DLD1 (cell line): ENCODE data around the gene UXS1.
"Not testable (repeated sequence)": the region's sequence is repeated elsewhere in the genome, so short reads cannot be mapped to it uniquely, and the experiment has no call there.

Source experiments
- in situ Hi-C: cut with HindIII; loops from 2 replicates; pipeline ENCODE4 v1.10.0; 2017; ENCODE audit warnings: low sequenced_read_pairs

The UXS1 gene

GRCh38 chr2:106193977-106194778, at the start of gene UXS1:
Gene UXS1, minus strand, starts transcription at chr2:106194301. Its CDS starts 60 bp downstream, at chr2:106194241.
- in situ Hi-C loops: no loop called here

GRCh38 chr2:106239491-106239890, 45.4 kb upstream of the UXS1 start:
- in situ Hi-C loops: not testable (repeated sequence)

GRCh38 chr2:106235392-106235791, 41.3 kb upstream of the UXS1 start:
- in situ Hi-C loops: not testable (repeated sequence)

GRCh38 chr2:106233350-106233706, 39.2 kb upstream of the UXS1 start:
- in situ Hi-C loops: no loop called here

GRCh38 chr2:106232638-106233349, 38.7 kb upstream of the UXS1 start:
- in situ Hi-C loops: no loop called here

GRCh38 chr2:106223347-106223746, 29.2 kb upstream of the UXS1 start:
- in situ Hi-C loops: no loop called here

- in situ Hi-C loops: not testable (repeated sequence)
Observed at GRCh38 chr2:106222057-106222456, 28.0 kb upstream of the UXS1 start.

GRCh38 chr2:106219813-106220212, 25.7 kb upstream of the UXS1 start:
- in situ Hi-C loops: no loop called here

GRCh38 chr2:106219157-106219556, 25.1 kb upstream of the UXS1 start:
- in situ Hi-C loops: not testable (repeated sequence)

- in situ Hi-C loops: no loop called here
Observed at GRCh38 chr2:106208874-106209273, 14.8 kb upstream of the UXS1 start.

- in situ Hi-C loops: no loop called here
Observed at GRCh38 chr2:106208399-106208798, 14.3 kb upstream of the UXS1 start.

GRCh38 chr2:106207246-106207645, 13.1 kb upstream of the UXS1 start:
- in situ Hi-C loops: no loop called here

- in situ Hi-C loops: no loop called here
Observed at GRCh38 chr2:106205488-106205887, 11.4 kb upstream of the UXS1 start.

- in situ Hi-C loops: not testable (repeated sequence)
Observed at GRCh38 chr2:106204551-106204950, 10.4 kb upstream of the UXS1 start.

- in situ Hi-C loops: no loop called here
Observed at GRCh38 chr2:106201661-106202060, 7.6 kb upstream of the UXS1 start.

- in situ Hi-C loops: no loop called here
Observed at GRCh38 chr2:106197878-106198277, 3.8 kb upstream of the UXS1 start.

GRCh38 chr2:106195981-106196380, 1.9 kb upstream of the UXS1 start:
- in situ Hi-C loops: no loop called here

- in situ Hi-C loops: no loop called here
Observed at GRCh38 chr2:106195456-106195855, 1.4 kb upstream of the UXS1 start.

- in situ Hi-C loops: no loop called here
Observed at GRCh38 chr2:106193690-106193976, 468 bp downstream of the UXS1 start.

GRCh38 chr2:106192752-106193689, 1.1 kb downstream of the UXS1 start:
- in situ Hi-C loops: no loop called here

- in situ Hi-C loops: no loop called here
Observed at GRCh38 chr2:106191511-106192016, 2.5 kb downstream of the UXS1 start.
